ENCODE data around the gene SLC7A14. TPM values are rescaled to one million over a fixed set of nuclear protein-coding genes. Genes with fewer than 3 reads are reported as not detected.

Gene SLC7A14
- polyA plus RNA-seq, 3 donors: under 0.01 to 0.15 (median 0.11) TPM

- WGBS, 3 donors: 73 to 89% (median 80%) methylated on average over 4 of the region's 4 CpGs
- no peak overlapping the region for H3K27ac ChIP-seq (ENCODE audit: low read depth, low read length)
These were observed 100.2 kb downstream of the SLC7A14 start for GRCh38 chr3:170485696-170486095.

DNA sequence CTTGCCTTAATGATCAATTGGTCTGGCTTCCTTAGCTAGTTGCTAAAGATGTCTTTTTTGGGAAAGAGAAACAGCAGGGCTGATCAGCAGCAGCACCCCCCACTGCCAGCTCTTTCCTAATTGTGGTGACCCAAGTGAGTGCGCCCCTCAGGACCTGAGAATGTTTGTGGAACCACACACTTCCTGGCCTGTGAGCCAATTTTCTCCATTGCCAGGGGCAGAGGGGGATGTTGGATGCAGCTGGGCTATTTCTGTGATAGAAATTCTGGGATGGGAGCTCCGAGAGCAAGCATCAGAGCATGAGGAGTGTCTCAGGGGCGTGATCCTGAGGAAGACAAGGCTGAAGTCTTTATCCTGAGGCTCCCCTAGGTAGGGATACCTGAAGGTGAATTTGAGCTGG is 100.6 kb downstream of the SLC7A14 start:
- WGBS, 3 donors: 58 to 79% (median 74%) methylated on average over 3 of the region's 3 CpGs
- no peak overlapping the region for H3K27ac ChIP-seq (ENCODE audit: low read depth, low read length)

DNA sequence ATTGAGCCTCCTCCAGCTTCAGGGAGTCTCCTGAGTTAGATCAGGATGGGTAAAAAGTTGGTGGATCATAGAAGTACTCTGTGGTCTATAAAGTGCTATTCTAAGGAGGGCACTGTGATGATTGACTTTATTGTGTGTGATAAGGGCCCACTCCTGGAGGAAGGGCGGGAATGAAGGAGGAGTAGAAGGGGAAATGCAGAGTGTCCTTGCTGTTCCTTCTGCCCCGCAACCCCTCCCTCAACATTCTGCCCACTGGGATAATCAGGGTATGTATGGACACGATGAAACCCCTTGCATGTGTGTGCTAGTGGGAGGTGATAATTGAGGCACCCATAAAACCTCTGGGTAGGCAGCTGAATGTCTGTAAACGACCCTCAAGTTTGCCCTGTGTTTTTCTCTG is 101.0 kb downstream of the SLC7A14 start:
- 54 to 72% (median 67%) methylated on average over 4 of the region's 4 CpGs for WGBS, 3 donors
- no peak overlapping the region for H3K27ac ChIP-seq (ENCODE audit: low read depth, low read length)

DNA sequence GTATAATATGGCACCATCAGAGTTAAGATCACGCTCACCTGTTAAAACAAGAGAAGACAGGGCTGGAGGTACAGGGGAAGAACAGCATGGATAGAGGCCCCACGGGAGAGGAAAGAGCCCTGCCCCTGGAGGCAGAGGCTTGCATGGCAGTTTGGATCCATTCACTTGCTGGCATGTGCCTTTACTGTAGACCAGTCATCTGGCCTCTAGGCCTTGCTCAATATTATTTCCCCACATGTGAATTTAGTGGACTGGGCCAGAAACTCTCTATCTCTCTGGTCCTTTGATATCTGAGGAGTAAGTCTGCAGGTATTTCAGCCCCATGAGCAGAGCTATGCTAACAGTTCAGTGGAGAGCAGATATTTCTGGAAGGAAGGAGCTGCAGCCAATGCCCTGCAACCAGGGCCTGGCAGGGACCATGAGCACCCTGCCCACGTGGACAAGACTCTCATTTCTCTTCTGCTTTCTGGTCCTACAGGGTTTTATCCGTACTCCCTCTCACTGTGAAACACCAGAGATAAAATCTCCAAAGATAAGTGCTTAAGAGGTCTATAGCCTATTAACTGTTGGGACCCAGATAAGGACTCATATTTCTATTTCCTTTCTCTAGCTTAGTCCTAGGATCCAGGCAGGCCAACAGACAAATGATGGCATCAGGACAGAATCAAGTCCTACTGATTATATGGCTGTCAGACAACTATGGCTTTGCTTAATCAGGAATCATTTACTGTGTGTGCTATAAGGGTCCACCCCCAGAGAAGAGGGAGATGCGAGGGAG is 102.2 kb downstream of the SLC7A14 start:
- WGBS, 3 donors: 56 to 66% (median 62%) methylated on average over 5 of the region's 5 CpGs
- H3K27ac ChIP-seq (ENCODE audit: low read depth, low read length): no peak overlapping the region

DNA sequence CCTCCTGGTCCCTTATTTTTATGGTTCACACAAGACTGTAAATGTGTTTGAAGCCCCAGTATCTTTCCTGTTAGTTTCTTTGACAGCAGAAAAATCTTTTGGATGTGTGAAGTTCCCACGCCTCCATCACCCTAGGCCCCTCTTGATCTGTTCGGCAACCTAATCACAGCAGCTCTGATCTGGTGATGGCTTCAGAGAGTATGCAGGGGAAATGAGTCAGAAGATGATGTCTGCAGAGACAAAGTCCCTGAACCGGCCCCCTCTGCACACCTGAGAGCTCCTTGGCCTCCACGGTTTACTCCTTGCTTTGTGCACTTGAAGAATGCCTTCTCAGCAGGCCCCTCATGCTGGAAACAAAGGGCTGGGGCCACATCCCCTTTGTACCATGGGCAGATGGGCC is 103.7 kb downstream of the SLC7A14 start:
- no peak overlapping the region for H3K27ac ChIP-seq (ENCODE audit: low read depth, low read length)
- 82 to 87% (median 82%) methylated on average over 4 of the region's 4 CpGs for WGBS, 3 donors

- 83 to 89% (median 88%) methylated on average over 4 of the region's 4 CpGs for WGBS, 3 donors
- H3K27ac ChIP-seq (ENCODE audit: low read depth, low read length): no peak overlapping the region
These were observed 105.8 kb downstream of the SLC7A14 start for GRCh38 chr3:170480111-170480510.

- 39 to 65% (median 45%) methylated on average over 2 of the region's 2 CpGs for WGBS, 3 donors
- no peak overlapping the region for H3K27ac ChIP-seq (ENCODE audit: low read depth, low read length)
These were observed 108.5 kb downstream of the SLC7A14 start for GRCh38 chr3:170477395-170477794.

DNA sequence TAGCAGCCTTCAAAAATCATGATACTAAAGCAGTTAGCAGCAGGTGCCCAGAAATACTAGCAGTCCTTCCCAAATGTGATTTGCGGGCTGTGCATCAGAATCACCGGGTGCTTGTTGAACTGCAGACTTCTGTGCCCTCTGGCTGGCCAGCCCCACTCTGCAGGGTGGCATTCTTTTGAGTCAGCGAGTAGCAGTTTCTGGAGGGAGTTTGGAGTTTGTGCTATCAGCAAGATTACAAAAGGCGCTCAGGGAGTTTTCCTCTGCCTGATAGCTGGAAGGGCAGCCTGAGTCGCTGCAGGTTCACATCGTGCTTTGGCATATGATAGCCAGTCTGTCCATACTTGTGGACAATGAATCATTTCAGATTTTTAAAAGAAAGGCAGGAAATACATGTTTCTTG is 109.6 kb downstream of the SLC7A14 start:
- H3K27ac ChIP-seq (ENCODE audit: low read depth, low read length): no peak overlapping the region
- 36 to 75% (median 66%) methylated on average over 6 of the region's 6 CpGs for WGBS, 3 donors

- WGBS, 3 donors: 53 to 70% (median 62%) methylated on average over 3 of the region's 3 CpGs
- H3K27ac ChIP-seq (ENCODE audit: low read depth, low read length): no peak overlapping the region
These were observed 110.7 kb downstream of the SLC7A14 start for GRCh38 chr3:170475092-170475685.

- no peak overlapping the region for H3K27ac ChIP-seq (ENCODE audit: low read depth, low read length)
- WGBS, 3 donors: 45 to 69% (median 47%) methylated on average over 3 of the region's 3 CpGs
These were observed 112.5 kb downstream of the SLC7A14 start for GRCh38 chr3:170473358-170473757.

DNA sequence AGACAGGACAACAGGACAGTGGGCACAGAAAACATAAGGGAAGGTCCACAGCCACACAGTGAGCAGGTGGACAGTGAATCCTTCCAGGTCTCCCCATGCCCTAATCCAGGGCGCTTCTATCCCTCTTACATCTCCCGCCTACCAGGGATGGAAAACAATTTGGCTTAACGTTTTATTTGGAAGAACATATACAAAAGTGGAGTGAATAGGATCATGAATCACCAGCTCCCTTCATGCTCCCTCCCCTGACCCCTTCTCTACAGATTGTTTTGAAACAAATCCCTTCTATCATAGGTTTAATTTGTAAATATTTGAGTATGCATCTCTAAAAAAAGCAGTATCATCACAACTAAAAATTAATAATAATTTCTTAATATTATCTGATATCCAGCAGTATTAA is 114.7 kb downstream of the SLC7A14 start:
- 62 to 69% (median 66%) methylated on average over 3 of the region's 3 CpGs for WGBS, 3 donors
- no peak overlapping the region for H3K27ac ChIP-seq (ENCODE audit: low read depth, low read length)

- 42 to 53% (median 44%) methylated on average over 9 of the region's 9 CpGs for WGBS, 3 donors
- no peak overlapping the region for H3K27ac ChIP-seq (ENCODE audit: low read depth, low read length)
These were observed 115.5 kb downstream of the SLC7A14 start for GRCh38 chr3:170470063-170471016.

GRCh38 chr3:170469151-170470062 is 116.5 kb downstream of the SLC7A14 start:
- WGBS, 3 donors: 41 to 57% (median 55%) methylated on average over 5 of the region's 5 CpGs
- no peak overlapping the region for H3K27ac ChIP-seq (ENCODE audit: low read depth, low read length)

DNA sequence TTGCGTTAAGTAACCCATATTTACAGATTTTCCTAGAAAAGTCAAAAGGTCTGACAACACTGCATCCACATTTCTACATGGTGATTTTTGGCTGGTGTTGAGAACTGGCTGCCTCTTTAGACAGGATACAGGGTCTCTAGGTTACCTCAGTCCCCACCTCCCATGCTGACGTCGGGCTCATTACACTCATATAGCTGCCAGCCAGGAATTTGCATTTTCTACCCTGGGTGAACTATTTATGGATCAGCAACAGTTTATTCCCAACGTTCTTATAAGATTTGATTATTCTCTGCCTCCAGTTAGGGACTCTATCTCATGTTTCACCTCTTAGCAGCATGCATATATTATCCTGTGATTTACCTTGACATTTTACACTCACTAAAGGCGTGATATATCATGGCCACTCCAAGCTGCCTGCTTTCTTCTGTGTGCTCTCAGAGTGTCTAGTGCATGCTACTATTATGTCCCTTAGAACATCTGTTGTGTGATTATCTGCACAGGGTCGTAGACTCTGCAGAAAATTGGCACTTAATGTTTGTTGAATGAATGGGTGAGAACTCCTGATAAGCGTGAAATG is 118.2 kb downstream of the SLC7A14 start:
- H3K27ac ChIP-seq (ENCODE audit: low read depth, low read length): no peak overlapping the region
- 51 to 74% (median 63%) methylated on average over 7 of the region's 7 CpGs for whole genome bisulfite sequencing, 3 donors

DNA sequence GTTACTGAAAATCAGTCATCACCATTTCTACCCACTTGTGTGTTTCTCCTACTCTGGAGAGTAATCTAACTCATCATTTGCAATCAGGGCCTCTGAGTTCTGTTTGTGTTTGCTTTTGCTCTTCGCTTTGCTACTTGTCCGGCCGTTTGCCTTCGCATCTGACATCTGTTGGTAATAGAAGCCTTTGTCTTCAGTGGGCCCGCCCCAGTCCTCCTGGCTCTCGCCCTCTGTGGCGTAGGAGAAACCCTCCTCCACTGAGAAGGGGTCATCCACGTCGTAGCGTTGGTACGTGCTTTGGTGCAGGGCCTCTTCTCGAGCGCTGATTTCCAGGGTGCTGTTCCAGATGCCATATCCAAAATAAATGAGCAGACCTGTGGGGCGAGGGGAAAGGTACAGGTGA is 118.9 kb downstream of the SLC7A14 start:
- no peak overlapping the region for H3K27ac ChIP-seq (ENCODE audit: low read depth, low read length)
- WGBS, 3 donors: 58 to 82% (median 79%) methylated on average over 14 of the region's 14 CpGs

- 55 to 77% (median 76%) methylated on average over 3 of the region's 3 CpGs for WGBS, 3 donors
- no peak overlapping the region for H3K27ac ChIP-seq (ENCODE audit: low read depth, low read length)
These were observed 119.9 kb downstream of the SLC7A14 start for GRCh38 chr3:170465955-170466354.

GRCh38 chr3:170463011-170463410 is 122.9 kb downstream of the SLC7A14 start:
- H3K27ac ChIP-seq (ENCODE audit: low read depth, low read length): no peak overlapping the region
- WGBS, 3 donors: 76 to 83% (median 82%) methylated on average over 4 of the region's 4 CpGs

DNA sequence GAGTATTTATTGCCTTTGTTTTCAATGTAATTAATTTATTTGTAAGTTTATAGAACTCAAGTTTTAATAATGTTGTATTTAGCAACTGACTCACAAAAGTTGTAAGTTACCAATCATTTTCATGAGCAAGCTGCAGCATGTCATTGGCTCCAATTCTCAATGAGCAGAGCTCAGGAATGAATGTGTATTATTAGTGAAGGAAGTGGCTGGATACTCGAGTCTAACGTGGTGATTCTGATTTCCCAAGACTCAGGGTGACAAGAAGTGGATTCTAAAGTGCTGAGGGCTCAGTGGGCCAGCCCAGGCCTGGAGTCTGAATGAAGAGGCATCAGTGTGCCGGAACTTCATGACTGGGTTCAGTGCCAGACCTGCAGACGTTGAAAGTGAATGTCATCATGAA is 127.6 kb downstream of the SLC7A14 start:
- 50 to 54% (median 53%) methylated on average over 4 of the region's 4 CpGs for WGBS, 3 donors
- no peak overlapping the region for H3K27ac ChIP-seq (ENCODE audit: low read depth, low read length)

Data from adipose tissue (tissue), 3 donors.